ENCODE results near the gene ARMC7.
A peak's percentile ranks its signal among the peaks of the same experiment; 100 is the strongest.

Gene ARMC7

GRCh38 chr17:75074532-75074931 lies 35.2 kb upstream of the ARMC7 start:
- 85% methylated on average over 14 of the region's 14 CpGs for WGBS
- no peak overlapping the region for H2BK15ac ChIP-seq (ENCODE audit: low read depth, poor library complexity, severe bottlenecking)
- peaks cover 29% of the 10 kb centered on the region for H3K4me1 ChIP-seq (ENCODE audit: control insufficient read depth, insufficient read depth, low read depth, low read length)
- H3K9me3 ChIP-seq (ENCODE audit: control insufficient read depth, low read length): no peaks in the 10 kb centered on the region
- H2BK5ac ChIP-seq (ENCODE audit: low read depth, low read length, poor library complexity, severe bottlenecking): no peak overlapping the region
- H2BK120ac ChIP-seq (ENCODE audit: low read depth, low read length): no peak overlapping the region
- H4K91ac ChIP-seq (ENCODE audit: low read length): no peak overlapping the region
- H2BK12ac ChIP-seq (ENCODE audit: low read length in 2 of 2): peak overlapping the region in 1 of 2 experiments; percentile 49
- H2AK5ac ChIP-seq (ENCODE audit: low read length, severe bottlenecking): peak overlapping the region; percentile 5
- H3K18ac ChIP-seq (ENCODE audit: low read depth in 1 of 2, low read length in 2 of 2): no peak overlapping the region
- no peak overlapping the region for H4K8ac ChIP-seq (ENCODE audit: low read length)
- peak overlapping the region in 1 of 2 experiments; percentile 14 for H3K23ac ChIP-seq (ENCODE audit: low read length in 2 of 2)
- H3K27me3 ChIP-seq (ENCODE audit: control insufficient read depth in 1 of 2, insufficient read depth in 1 of 2, low read length in 2 of 2): no peaks in the 10 kb centered on the region
- no peak overlapping the region for H3K4me2 ChIP-seq (ENCODE audit: low read length, poor library complexity, severe bottlenecking)
- no peak overlapping the region for H3K4ac ChIP-seq (ENCODE audit: low read depth in 1 of 2, low read length in 2 of 2)
- peaks cover 2% of the 10 kb centered on the region for H3K79me1 ChIP-seq (replicated peaks; ENCODE audit: low read length, poor library complexity, severe bottlenecking)
- H3K14ac ChIP-seq (ENCODE audit: low read length in 2 of 2): no peak overlapping the region
- no peak overlapping the region for H3K9ac ChIP-seq (ENCODE audit: low read length)
- no peak for DNase-seq
- H3K36me3 ChIP-seq (ENCODE audit: control insufficient read depth in 1 of 2, insufficient read depth in 2 of 2, low read depth in 1 of 2, low read length in 2 of 2): peaks cover 0 to 2% of the 10 kb centered on the region in 2 experiments
- no peak overlapping the region for H2AFZ ChIP-seq (ENCODE audit: low read depth, low read length)
- no peak overlapping the region for H3K27ac ChIP-seq (ENCODE audit: low read length, poor library complexity, severe bottlenecking)
- H3K4me3 ChIP-seq (ENCODE audit: insufficient read depth in 1 of 2, low read depth in 1 of 2, low read length in 2 of 2): no peak overlapping the region

GRCh38 chr17:75075597-75076336 lies 34.0 kb upstream of the ARMC7 start:
- H3K4me3 ChIP-seq (ENCODE audit: insufficient read depth in 1 of 2, low read depth in 1 of 2, low read length in 2 of 2): no peak overlapping the region
- no peak overlapping the region for H4K91ac ChIP-seq (ENCODE audit: low read length)
- no peak overlapping the region for H3K9ac ChIP-seq (ENCODE audit: low read length)
- H3K79me1 ChIP-seq (replicated peaks; ENCODE audit: low read length, poor library complexity, severe bottlenecking): peaks cover 2% of the 10 kb centered on the region
- H2BK15ac ChIP-seq (ENCODE audit: low read depth, poor library complexity, severe bottlenecking): no peak overlapping the region
- DNase-seq: no peak
- peak overlapping the region; percentile 61 for H2AK5ac ChIP-seq (ENCODE audit: low read length, severe bottlenecking)
- no peaks in the 10 kb centered on the region for H3K27me3 ChIP-seq (ENCODE audit: control insufficient read depth in 1 of 2, insufficient read depth in 1 of 2, low read length in 2 of 2)
- peak overlapping the region; percentile 3 for H2BK5ac ChIP-seq (ENCODE audit: low read depth, low read length, poor library complexity, severe bottlenecking)
- H3K4me2 ChIP-seq (ENCODE audit: low read length, poor library complexity, severe bottlenecking): no peak overlapping the region
- H3K9me3 ChIP-seq (ENCODE audit: control insufficient read depth, low read length): no peaks in the 10 kb centered on the region
- H2BK12ac ChIP-seq (ENCODE audit: low read length in 2 of 2): peak overlapping the region in 1 of 2 experiments; percentile 54
- no peak overlapping the region for H2AFZ ChIP-seq (ENCODE audit: low read depth, low read length)
- H2BK120ac ChIP-seq (ENCODE audit: low read depth, low read length): no peak overlapping the region
- H3K4ac ChIP-seq (ENCODE audit: low read depth in 1 of 2, low read length in 2 of 2): no peak overlapping the region
- H3K14ac ChIP-seq (ENCODE audit: low read length in 2 of 2): no peak overlapping the region
- WGBS: 72% methylated on average over 4 of the region's 4 CpGs
- no peak overlapping the region for H3K23ac ChIP-seq (ENCODE audit: low read length in 2 of 2)
- H3K18ac ChIP-seq (ENCODE audit: low read depth in 1 of 2, low read length in 2 of 2): no peak overlapping the region
- H4K8ac ChIP-seq (ENCODE audit: low read length): peak overlapping the region; percentile 39
- peaks cover 30% of the 10 kb centered on the region for H3K4me1 ChIP-seq (ENCODE audit: control insufficient read depth, insufficient read depth, low read depth, low read length)
- no peak overlapping the region for H3K27ac ChIP-seq (ENCODE audit: low read length, poor library complexity, severe bottlenecking)
- H3K36me3 ChIP-seq (ENCODE audit: control insufficient read depth in 1 of 2, insufficient read depth in 2 of 2, low read depth in 1 of 2, low read length in 2 of 2): peaks cover 0 to 2% of the 10 kb centered on the region in 2 experiments

GRCh38 chr17:75077072-75077495 lies 32.7 kb upstream of the ARMC7 start:
- H3K9me3 ChIP-seq (ENCODE audit: control insufficient read depth, low read length): no peaks in the 10 kb centered on the region
- no peak overlapping the region for H3K27ac ChIP-seq (ENCODE audit: low read length, poor library complexity, severe bottlenecking)
- peaks cover 33% of the 10 kb centered on the region for H3K4me1 ChIP-seq (ENCODE audit: control insufficient read depth, insufficient read depth, low read depth, low read length)
- H2AK5ac ChIP-seq (ENCODE audit: low read length, severe bottlenecking): peak overlapping the region; percentile 100
- H3K4me2 ChIP-seq (ENCODE audit: low read length, poor library complexity, severe bottlenecking): no peak overlapping the region
- H4K91ac ChIP-seq (ENCODE audit: low read length): peak overlapping the region; percentile 25
- H3K36me3 ChIP-seq (ENCODE audit: control insufficient read depth in 1 of 2, insufficient read depth in 2 of 2, low read depth in 1 of 2, low read length in 2 of 2): peaks cover 0 to 2% of the 10 kb centered on the region in 2 experiments
- H3K9ac ChIP-seq (ENCODE audit: low read length): peak overlapping the region; percentile 51
- no peak for DNase-seq
- H2BK15ac ChIP-seq (ENCODE audit: low read depth, poor library complexity, severe bottlenecking): no peak overlapping the region
- H3K79me1 ChIP-seq (replicated peaks; ENCODE audit: low read length, poor library complexity, severe bottlenecking): peaks cover 2% of the 10 kb centered on the region
- H3K27me3 ChIP-seq (ENCODE audit: control insufficient read depth in 1 of 2, insufficient read depth in 1 of 2, low read length in 2 of 2): no peaks in the 10 kb centered on the region
- WGBS: 90% methylated on average over 30 of the region's 30 CpGs
- H2BK12ac ChIP-seq (ENCODE audit: low read length in 2 of 2): peak overlapping the region in 1 of 2 experiments; percentile 98
- H3K23ac ChIP-seq (ENCODE audit: low read length in 2 of 2): no peak overlapping the region
- H3K14ac ChIP-seq (ENCODE audit: low read length in 2 of 2): peak overlapping the region in 1 of 2 experiments; percentile 71
- H2AFZ ChIP-seq (ENCODE audit: low read depth, low read length): no peak overlapping the region
- H3K18ac ChIP-seq (ENCODE audit: low read depth in 1 of 2, low read length in 2 of 2): no peak overlapping the region
- H3K4me3 ChIP-seq (ENCODE audit: insufficient read depth in 1 of 2, low read depth in 1 of 2, low read length in 2 of 2): no peak overlapping the region
- H3K4ac ChIP-seq (ENCODE audit: low read depth in 1 of 2, low read length in 2 of 2): peak overlapping the region in 1 of 2 experiments; percentile 6
- no peak overlapping the region for H2BK5ac ChIP-seq (ENCODE audit: low read depth, low read length, poor library complexity, severe bottlenecking)
- no peak overlapping the region for H4K8ac ChIP-seq (ENCODE audit: low read length)
- no peak overlapping the region for H2BK120ac ChIP-seq (ENCODE audit: low read depth, low read length)

GRCh38 chr17:75077496-75078283 lies 32.1 kb upstream of the ARMC7 start:
- 96% methylated on average over 52 of the region's 53 CpGs for WGBS
- DNase-seq: no peak

More at GRCh38 chr17:75077496-75078283, 32.1 kb upstream of the ARMC7 start:
- Histone ChIP-seq H2AFZ (ENCODE audit: low read depth, low read length) (no peak overlapping the region), H2BK15ac (ENCODE audit: low read depth, poor library complexity, severe bottlenecking) (peak overlapping the region; percentile 75), H2AK5ac (ENCODE audit: low read length, severe bottlenecking) (peak overlapping the region; percentile 100), H3K14ac (ENCODE audit: low read length in 2 of 2) (peak overlapping the region in 1 of 2 experiments; percentile 79), H3K23ac (ENCODE audit: low read length in 2 of 2) (no peak overlapping the region), H3K36me3 (ENCODE audit: control insufficient read depth in 1 of 2, insufficient read depth in 2 of 2, low read depth in 1 of 2, low read length in 2 of 2) (peaks cover 0 to 2% of the 10 kb centered on the region in 2 experiments), H3K27ac (ENCODE audit: low read length, poor library complexity, severe bottlenecking) (peak overlapping the region; percentile 99), H3K4me3 (ENCODE audit: insufficient read depth in 1 of 2, low read depth in 1 of 2, low read length in 2 of 2) (no peak overlapping the region), H3K4me1 (ENCODE audit: control insufficient read depth, insufficient read depth, low read depth, low read length) (peaks cover 37% of the 10 kb centered on the region), H3K18ac (ENCODE audit: low read depth in 1 of 2, low read length in 2 of 2) (peak overlapping the region; percentile 67 to 78), H4K8ac (ENCODE audit: low read length) (peak overlapping the region; percentile 96), H3K27me3 (ENCODE audit: control insufficient read depth in 1 of 2, insufficient read depth in 1 of 2, low read length in 2 of 2) (no peaks in the 10 kb centered on the region), H4K91ac (ENCODE audit: low read length) (peak overlapping the region; percentile 88), H3K4ac (ENCODE audit: low read depth in 1 of 2, low read length in 2 of 2) (peak overlapping the region; percentile 13 to 66), H2BK12ac (ENCODE audit: low read length in 2 of 2) (peak overlapping the region; percentile 51 to 98), H2BK5ac (ENCODE audit: low read depth, low read length, poor library complexity, severe bottlenecking) (peak overlapping the region; percentile 97), H3K9ac (ENCODE audit: low read length) (peak overlapping the region; percentile 51), H3K4me2 (ENCODE audit: low read length, poor library complexity, severe bottlenecking) (peak overlapping the region; percentile 25), H2BK120ac (ENCODE audit: low read depth, low read length) (peak overlapping the region; percentile 82), H3K79me1 (replicated peaks; ENCODE audit: low read length, poor library complexity, severe bottlenecking) (peaks cover 2% of the 10 kb centered on the region), H3K9me3 (ENCODE audit: control insufficient read depth, low read length) (no peaks in the 10 kb centered on the region)
